Smooth muscle cell (in vitro differentiated cells): ENCODE data around the gene AZIN2. TPM values are rescaled to one million over a fixed set of nuclear protein-coding genes. Genes with fewer than 3 reads are reported as not detected.
A peak's percentile ranks its signal among the peaks of the same experiment; 100 is the strongest.
"Not testable (repeated sequence)": the region's sequence is repeated elsewhere in the genome, so short reads cannot be mapped to it uniquely, and the experiment has no call there.

ENCODE experiments used
- DNase-seq: peaks from one replicate; lab custom pipeline; 2025; ENCODE audit not compliant: unreplicated experiment; lab: John Stamatoyannopoulos, UW
- H2AFZ ChIP-seq: fragments of 200-600 bp; sonication (generic); 2 replicates; pipeline ENCODE4 v1.6.0; 2016; ENCODE audit warnings: antibody characterized with exemption, low read depth, mild to moderate bottlenecking
- H3F3A ChIP-seq: fragments of 200-600 bp; sonication (generic); 2 replicates; pipeline ENCODE4 v1.6.0; 2017; ENCODE audit warnings: antibody characterized with exemption, low read depth
- H3K27ac ChIP-seq: fragments of 200-600 bp; sonication (generic); 2 replicates; pipeline ENCODE4 v1.5.1; 2016; ENCODE audit warnings: low read depth, mild to moderate bottlenecking
- H3K27me3 ChIP-seq: fragments of 200-600 bp; sonication (generic); 2 replicates; pipeline ENCODE4 v1.6.1; 2016; ENCODE audit warnings: low read depth, mild to moderate bottlenecking
- H3K36me3 ChIP-seq: fragments of 200-600 bp; sonication (generic); 2 replicates; pipeline ENCODE4 v1.5.1; 2016; ENCODE audit warnings: low read depth
- H3K4me1 ChIP-seq: fragments of 200-600 bp; sonication (generic); 2 replicates; pipeline ENCODE4 v1.5.1; 2016; ENCODE audit warnings: low read depth
- H3K4me2 ChIP-seq: fragments of 200-600 bp; sonication (generic); 2 replicates; pipeline ENCODE4 v1.6.0; 2016; ENCODE audit warnings: mild to moderate bottlenecking
- H3K4me3 ChIP-seq: fragments of 200-600 bp; sonication (generic); 2 replicates; pipeline ENCODE4 v1.5.1; 2016; ENCODE audit warnings: mild to moderate bottlenecking
- H3K79me2 ChIP-seq: fragments of 200-600 bp; sonication (generic); 2 replicates; pipeline ENCODE4 v1.6.0; 2016; ENCODE audit warnings: low read depth, mild to moderate bottlenecking
- H3K9ac ChIP-seq: fragments of 200-600 bp; sonication (generic); 2 replicates; pipeline ENCODE4 v1.6.0; 2016; ENCODE audit warnings: low read depth
- H3K9me3 ChIP-seq: fragments of 200-600 bp; sonication (generic); replicated peaks from 2 replicates; pipeline ENCODE4 v1.5.1; 2016; ENCODE audit warnings: low read depth
- H4K20me1 ChIP-seq: fragments of 200-600 bp; sonication (generic); 2 replicates; pipeline ENCODE4 v1.6.0; 2016; ENCODE audit warnings: low read depth
- CTCF ChIP-seq: fragments of 200-600 bp; sonication (generic); IDR thresholded peaks from 2 replicates; pipeline ENCODE4 v1.5.1; 2017; ENCODE audit warnings: borderline replicate concordance, mild to moderate bottlenecking, antibody characterized with exemption; ENCODE audit not compliant: insufficient read depth, poor library complexity, severe bottlenecking
- WGBS: methylation state at CpG from one replicate; pipeline ENCODE4 v1.1.7; 2016; ENCODE audit warnings: low lambda C conversion rate; 5-methylcytosine and 5-hydroxymethylcytosine counted together
- polyA plus RNA-seq: library from polyadenylated mRNA; unstranded; fragments of >200 nt; fragmentation: Nextera tagmentation; extraction: Ambion mirVana; gene quantifications from 2 replicates; pipeline ENCODE4 v1.2.1, GENCODE V29; 2016
- total RNA-seq: library from RNA; depleted of rRNA; stranded (reverse); fragments of >200 nt; gene quantifications from 2 replicates; pipeline ENCODE4 v1.2.3, GENCODE V29; 2014

The AZIN2 gene
- total and polyA plus RNA-seq, 2 experiments from 2014 or later = 7.9 to 33.5 TPM

- Histone ChIP-seq H3K36me3 (no peaks in the 10 kb centered on the region), H3K27me3 (no peaks in the 10 kb centered on the region), H3K4me2 (no peak overlapping the region), H3K79me2 (no peaks in the 10 kb centered on the region), H3K4me3 (no peak overlapping the region), H3F3A (no peaks in the 10 kb centered on the region), H3K4me1 (no peaks in the 10 kb centered on the region), H3K9ac (no peak overlapping the region), H3K27ac (no peak overlapping the region), H4K20me1 (no peaks in the 10 kb centered on the region), H3K9me3 (no peaks in the 10 kb centered on the region), H2AFZ (no peak overlapping the region)
- TF ChIP-seq CTCF = no peak
- DNase-seq = no peak
- WGBS = 82% methylated on average over 6 of the region's 6 CpGs
Measured at GRCh38 chr1:33045814-33046213, 35.1 kb upstream of the AZIN2 start.

- H3K4me3 ChIP-seq, H3K79me2 ChIP-seq, H3K4me1 ChIP-seq, H3K4me2 ChIP-seq, H3K27ac ChIP-seq, H3F3A ChIP-seq, H3K27me3 ChIP-seq, H3K9ac ChIP-seq, H3K36me3 ChIP-seq, H2AFZ ChIP-seq, H3K9me3 ChIP-seq, H4K20me1 ChIP-seq, DNase-seq: not testable (repeated sequence)
- WGBS = 90% methylated on average over 4 of the region's 4 CpGs
Measured at GRCh38 chr1:33046234-33046633, 34.7 kb upstream of the AZIN2 start.

GRCh38 chr1:33047290-33047689, 33.7 kb upstream of the AZIN2 start:
- Histone ChIP-seq H3K4me1 (no peaks in the 10 kb centered on the region), H3K36me3 (no peaks in the 10 kb centered on the region), H3K27ac (no peak overlapping the region), H3K79me2 (no peaks in the 10 kb centered on the region), H3K9ac (no peak overlapping the region), H4K20me1 (no peaks in the 10 kb centered on the region), H3K9me3 (no peaks in the 10 kb centered on the region), H3K27me3 (no peaks in the 10 kb centered on the region), H3F3A (no peaks in the 10 kb centered on the region), H2AFZ (no peak overlapping the region), H3K4me2 (no peak overlapping the region), H3K4me3 (no peak overlapping the region)
- no peak for DNase-seq
- WGBS = 96% methylated on average over 2 of the region's 2 CpGs
- no peak for TF ChIP-seq CTCF

GRCh38 chr1:33047839-33048305, 33.1 kb upstream of the AZIN2 start:
- WGBS = 86% methylated on average over 2 of the region's 2 CpGs
- H3K27ac ChIP-seq = peak overlapping the region; percentile 17

More at GRCh38 chr1:33047839-33048305, 33.1 kb upstream of the AZIN2 start:
- no peak overlapping the region for H3K4me2 ChIP-seq
- no peaks in the 10 kb centered on the region for H3F3A ChIP-seq
- no peaks in the 10 kb centered on the region for H3K9me3 ChIP-seq
- no peaks in the 10 kb centered on the region for H3K79me2 ChIP-seq
- no peak for TF ChIP-seq CTCF
- no peak overlapping the region for H3K4me3 ChIP-seq
- no peak overlapping the region for H2AFZ ChIP-seq
- no peaks in the 10 kb centered on the region for H3K27me3 ChIP-seq
- no peaks in the 10 kb centered on the region for H4K20me1 ChIP-seq
- no peaks in the 10 kb centered on the region for H3K36me3 ChIP-seq
- H3K4me1 ChIP-seq = no peaks in the 10 kb centered on the region
- no peak overlapping the region for H3K9ac ChIP-seq
- no peak for DNase-seq
